Kidney epithelial cell (primary cell): ENCODE measurements around the gene LARGE1. TPM values are rescaled to one million over a fixed set of nuclear protein-coding genes. Genes with fewer than 3 reads are reported as not detected.

Experiments
- DNase-seq: peaks from one replicate; pipeline ENCODE4 v3.0.0-alpha.2; 2010; ENCODE audit warnings: low read depth
- H3K27me3 ChIP-seq: 2 replicates; pipeline ENCODE4 v1.6.0; 2011; ENCODE audit warnings: low read length; ENCODE audit not compliant: control insufficient read depth, insufficient read depth
- H3K36me3 ChIP-seq: 2 replicates; pipeline ENCODE4 v1.5.1; 2011; ENCODE audit warnings: low read length; ENCODE audit not compliant: control insufficient read depth, insufficient read depth
- H3K4me3 ChIP-seq: 2 replicates; pipeline ENCODE4 v1.5.1; 2011; ENCODE audit warnings: low read depth, mild to moderate bottlenecking, control low read depth, low read length
- total RNA-seq: library from RNA; depleted of rRNA; stranded (reverse); fragments of >200 nt; gene quantifications from 2 replicates; pipeline ENCODE4 v1.2.3, GENCODE V29; 2015
- TF ChIP-seq, protein P1 (sequence below): IDR thresholded peaks from 2 replicates; pipeline ENCODE4 v1.5.1; 2011; ENCODE audit warnings: mild to moderate bottlenecking, moderate library complexity, low read length, control low read depth, inconsistent platforms; ENCODE audit not compliant: insufficient read depth, poor library complexity, severe bottlenecking

Gene LARGE1
- total RNA-seq, 1 donor from 2014 or later: 17.8 TPM

DNA sequence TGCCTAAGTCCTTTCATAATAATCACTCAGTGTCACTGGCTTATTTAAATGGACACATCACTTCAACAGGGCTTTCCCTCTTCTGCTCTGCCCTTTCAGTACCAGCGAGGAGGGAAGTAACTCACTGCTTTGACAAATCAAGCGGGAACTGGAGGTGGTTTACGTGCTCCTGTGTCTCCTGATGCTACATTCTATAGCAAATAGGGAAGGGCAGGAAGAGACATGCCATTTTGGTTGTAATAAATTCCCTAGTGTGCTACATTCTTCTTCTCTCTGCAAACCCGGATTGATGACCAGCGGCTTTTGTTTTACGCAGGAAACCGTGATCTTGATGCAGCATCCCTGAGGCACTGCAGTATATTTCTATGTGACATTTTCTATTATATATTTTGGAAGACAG lies 491.0 kb downstream of the LARGE1 start:
- Histone ChIP-seq H3K27me3 (no peaks in the 10 kb centered on the region), H3K4me3 (no peak overlapping the region), H3K36me3 (no peaks in the 10 kb centered on the region)
- DNase-seq: no peak
- TF ChIP-seq, protein P1, sequence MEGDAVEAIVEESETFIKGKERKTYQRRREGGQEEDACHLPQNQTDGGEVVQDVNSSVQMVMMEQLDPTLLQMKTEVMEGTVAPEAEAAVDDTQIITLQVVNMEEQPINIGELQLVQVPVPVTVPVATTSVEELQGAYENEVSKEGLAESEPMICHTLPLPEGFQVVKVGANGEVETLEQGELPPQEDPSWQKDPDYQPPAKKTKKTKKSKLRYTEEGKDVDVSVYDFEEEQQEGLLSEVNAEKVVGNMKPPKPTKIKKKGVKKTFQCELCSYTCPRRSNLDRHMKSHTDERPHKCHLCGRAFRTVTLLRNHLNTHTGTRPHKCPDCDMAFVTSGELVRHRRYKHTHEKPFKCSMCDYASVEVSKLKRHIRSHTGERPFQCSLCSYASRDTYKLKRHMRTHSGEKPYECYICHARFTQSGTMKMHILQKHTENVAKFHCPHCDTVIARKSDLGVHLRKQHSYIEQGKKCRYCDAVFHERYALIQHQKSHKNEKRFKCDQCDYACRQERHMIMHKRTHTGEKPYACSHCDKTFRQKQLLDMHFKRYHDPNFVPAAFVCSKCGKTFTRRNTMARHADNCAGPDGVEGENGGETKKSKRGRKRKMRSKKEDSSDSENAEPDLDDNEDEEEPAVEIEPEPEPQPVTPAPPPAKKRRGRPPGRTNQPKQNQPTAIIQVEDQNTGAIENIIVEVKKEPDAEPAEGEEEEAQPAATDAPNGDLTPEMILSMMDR: no peak

DNA sequence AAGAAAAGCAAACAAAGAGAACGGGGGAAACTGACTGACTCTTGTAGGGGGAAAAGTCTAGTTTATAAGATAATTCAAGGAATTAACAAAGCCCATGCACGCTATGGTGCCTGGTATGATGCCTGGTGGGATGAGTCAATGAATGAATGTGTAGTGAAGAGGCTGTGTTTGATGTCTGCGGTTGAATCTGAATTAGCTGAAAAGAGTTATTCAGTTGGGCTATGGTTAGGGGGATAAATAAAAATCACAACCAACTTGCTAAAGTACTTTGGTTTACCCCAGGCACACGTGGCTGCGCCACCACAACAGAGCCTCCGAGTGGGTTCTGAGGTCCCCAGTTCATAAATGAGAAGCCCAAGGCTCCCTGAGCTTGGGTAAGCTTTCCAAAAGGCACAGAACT lies 492.8 kb downstream of the LARGE1 start:
- TF ChIP-seq, protein P1: no peak
- Histone ChIP-seq H3K36me3 (no peaks in the 10 kb centered on the region), H3K27me3 (no peaks in the 10 kb centered on the region), H3K4me3 (no peak overlapping the region)
- DNase-seq: no peak

DNA sequence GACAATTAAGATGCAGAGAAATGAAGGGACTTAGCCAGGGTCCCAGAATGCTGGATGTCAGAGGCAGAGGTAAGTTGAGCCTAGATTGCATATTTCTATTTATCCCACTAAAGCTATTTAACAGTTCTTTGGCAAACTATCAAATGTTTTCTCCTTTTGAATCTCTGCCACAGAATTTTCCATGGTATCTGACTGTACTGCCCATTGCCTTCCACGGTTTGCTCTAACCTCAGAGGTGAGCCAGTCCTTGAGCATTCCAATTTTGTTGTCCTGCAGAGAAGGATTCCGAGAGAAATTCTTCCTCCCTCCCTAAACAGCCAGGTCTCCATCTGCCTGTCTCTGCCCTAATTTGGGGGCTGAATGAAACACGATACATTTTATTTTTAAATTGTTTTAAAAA lies 493.8 kb downstream of the LARGE1 start:
- DNase-seq: no peak
- Histone ChIP-seq H3K4me3 (no peak overlapping the region), H3K36me3 (no peaks in the 10 kb centered on the region), H3K27me3 (no peaks in the 10 kb centered on the region)
- TF ChIP-seq, protein P1: no peak

DNA sequence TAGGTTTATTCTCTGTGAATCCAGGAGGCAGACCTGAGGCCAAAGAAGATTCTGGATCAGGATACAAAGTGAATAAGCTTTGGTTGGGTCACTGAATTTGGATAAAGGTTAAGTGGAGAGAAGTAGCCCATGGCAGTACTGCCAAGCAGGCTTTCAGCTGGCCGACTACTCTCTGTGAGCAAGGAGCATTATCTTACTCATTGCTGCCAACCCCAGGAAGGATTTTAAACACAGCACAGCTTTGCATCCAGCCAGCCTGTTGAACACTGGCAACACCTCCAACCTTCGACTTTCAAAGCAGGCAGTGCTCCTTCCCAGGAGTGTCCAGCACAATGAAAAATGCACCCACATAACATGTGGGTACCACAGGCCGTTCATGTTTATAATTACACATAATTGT lies 498.4 kb downstream of the LARGE1 start:
- Histone ChIP-seq H3K36me3 (no peaks in the 10 kb centered on the region), H3K27me3 (no peaks in the 10 kb centered on the region), H3K4me3 (no peak overlapping the region)
- TF ChIP-seq, protein P1: no peak
- no peak for DNase-seq

DNA sequence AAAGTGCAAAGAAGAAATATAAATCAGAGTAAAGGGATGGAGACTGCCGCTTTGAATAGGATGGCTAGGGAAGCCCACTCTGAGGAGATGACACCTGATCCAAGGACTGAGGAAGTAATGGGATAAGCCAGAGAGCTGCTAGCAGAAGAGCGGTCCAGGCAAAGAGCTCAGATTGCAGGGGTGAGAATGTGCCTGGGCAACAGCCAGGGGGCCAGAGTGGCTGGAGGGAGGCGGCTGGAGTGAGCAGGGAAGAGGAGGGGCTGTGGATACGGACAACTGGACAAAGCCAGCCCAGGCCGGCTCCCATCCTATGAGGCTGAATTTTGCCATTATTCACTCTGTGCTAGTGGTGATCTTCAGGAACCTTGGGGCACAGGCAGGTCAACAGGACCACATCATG lies 501.8 kb downstream of the LARGE1 start:
- TF ChIP-seq, protein P1: no peak
- H3K4me3 ChIP-seq: no peak overlapping the region
- DNase-seq: no peak
- no peaks in the 10 kb centered on the region for H3K36me3 ChIP-seq
- no peaks in the 10 kb centered on the region for H3K27me3 ChIP-seq

DNA sequence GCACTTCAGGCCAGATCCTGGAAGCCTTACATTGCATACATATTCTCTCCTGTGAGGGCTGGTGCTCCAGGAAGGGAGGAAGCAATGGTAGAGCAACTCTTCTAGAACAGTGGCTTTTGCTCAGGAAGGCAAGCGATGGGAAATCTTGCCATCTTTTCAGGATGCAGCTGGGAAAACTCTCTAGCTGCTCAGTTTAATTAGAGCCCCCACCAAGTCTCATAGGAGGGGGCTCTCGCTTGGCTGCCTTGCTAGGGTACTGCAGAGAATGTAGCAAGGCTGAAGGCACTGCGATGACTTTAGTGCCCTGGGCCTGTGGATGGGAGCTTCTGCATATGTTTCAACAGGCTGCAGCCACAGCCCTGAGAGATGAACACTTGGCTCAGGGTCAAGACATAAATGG lies 504.9 kb downstream of the LARGE1 start:
- DNase-seq: no peak
- Histone ChIP-seq H3K4me3 (no peak overlapping the region), H3K27me3 (no peaks in the 10 kb centered on the region), H3K36me3 (no peaks in the 10 kb centered on the region)
- TF ChIP-seq, protein P1: no peak
